MM.1S (cell line): ENCODE data around the gene LUZP1.

Experiments used
- EZH2phosphoT487 ChIP-seq: fragments of 300-600 bp; sonication (generic); IDR thresholded peaks from 2 replicates; pipeline ENCODE4 v1.6.1; 2018; ENCODE audit warnings: antibody characterized with exemption, low read length
- TF ChIP-seq, protein P1 (sequence below): fragments of 300-600 bp; sonication (generic); IDR thresholded peaks from 2 replicates; pipeline ENCODE4 v1.5.1; 2016; ENCODE audit warnings: antibody characterized with exemption, low read length, mixed read lengths

GRCh38 chr1:23100074-23100748 is 68.4 kb downstream of the LUZP1 start:
- TF ChIP-seq, protein P1, sequence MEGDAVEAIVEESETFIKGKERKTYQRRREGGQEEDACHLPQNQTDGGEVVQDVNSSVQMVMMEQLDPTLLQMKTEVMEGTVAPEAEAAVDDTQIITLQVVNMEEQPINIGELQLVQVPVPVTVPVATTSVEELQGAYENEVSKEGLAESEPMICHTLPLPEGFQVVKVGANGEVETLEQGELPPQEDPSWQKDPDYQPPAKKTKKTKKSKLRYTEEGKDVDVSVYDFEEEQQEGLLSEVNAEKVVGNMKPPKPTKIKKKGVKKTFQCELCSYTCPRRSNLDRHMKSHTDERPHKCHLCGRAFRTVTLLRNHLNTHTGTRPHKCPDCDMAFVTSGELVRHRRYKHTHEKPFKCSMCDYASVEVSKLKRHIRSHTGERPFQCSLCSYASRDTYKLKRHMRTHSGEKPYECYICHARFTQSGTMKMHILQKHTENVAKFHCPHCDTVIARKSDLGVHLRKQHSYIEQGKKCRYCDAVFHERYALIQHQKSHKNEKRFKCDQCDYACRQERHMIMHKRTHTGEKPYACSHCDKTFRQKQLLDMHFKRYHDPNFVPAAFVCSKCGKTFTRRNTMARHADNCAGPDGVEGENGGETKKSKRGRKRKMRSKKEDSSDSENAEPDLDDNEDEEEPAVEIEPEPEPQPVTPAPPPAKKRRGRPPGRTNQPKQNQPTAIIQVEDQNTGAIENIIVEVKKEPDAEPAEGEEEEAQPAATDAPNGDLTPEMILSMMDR = no peak
- TF ChIP-seq EZH2phosphoT487 = no peak
